ENCODE data around the gene TAF11L14.
"Not testable (repeated sequence)": the region's sequence is repeated elsewhere in the genome, so short reads cannot be mapped to it uniquely, and the experiment has no call there.

TAF11L14 gene

GRCh38 chr5:17634160-17634559 is at the start of gene TAF11L14:
TSS of gene TAF11L14 (plus strand) at chr5:17634460.
- no peak within 1 kb of the TSS for H2AFZ ChIP-seq (ENCODE audit: low read length, unreplicated experiment)
- no peaks in the 10 kb centered on the region for H3K79me2 ChIP-seq (ENCODE audit: control insufficient read depth, insufficient read depth, low read length, unreplicated experiment)
- no peaks in the 10 kb centered on the region for H3K4me1 ChIP-seq (ENCODE audit: control insufficient read depth, insufficient read depth, low read length, unreplicated experiment)
- H3K27ac ChIP-seq (ENCODE audit: low read depth, low read length) = no peak within 1 kb of the TSS
- H3K4me3 ChIP-seq (ENCODE audit: low read depth, low read length) = no peak within 1 kb of the TSS
- H3K27me3 ChIP-seq (ENCODE audit: insufficient read depth, low read length) = no peaks in the 10 kb centered on the region
- no peaks in the 10 kb centered on the region for H3K36me3 ChIP-seq (ENCODE audit: insufficient read depth, low read length)

DNA sequence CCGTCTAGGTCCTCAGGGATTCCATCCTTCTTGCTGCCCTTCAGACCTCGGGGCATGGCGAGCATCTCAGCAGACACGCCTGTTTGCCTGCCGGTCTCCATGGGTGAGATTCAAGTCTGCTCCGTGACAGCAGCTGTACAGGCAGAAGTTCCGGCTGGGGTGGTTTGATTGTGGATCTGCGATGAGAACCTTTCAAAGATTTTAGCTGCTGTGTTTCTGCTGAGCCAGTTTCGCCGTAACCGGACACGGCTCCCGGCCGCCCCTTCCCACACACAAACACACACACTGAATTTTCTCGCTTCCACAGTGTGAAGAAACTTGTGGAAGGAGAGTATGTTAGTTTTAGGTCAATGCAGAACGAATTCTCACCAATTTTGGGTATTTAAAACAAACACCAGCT is 48.6 kb upstream of the TAF11L14 start, which contains the start of gene TAF11L7:
Gene TAF11L7 (minus strand): TSS at position 101 of the 400 bp plus-strand sequence.
- H3K36me3 ChIP-seq (ENCODE audit: insufficient read depth, low read length); H3K4me3 ChIP-seq (ENCODE audit: low read depth, low read length); H3K27ac ChIP-seq (ENCODE audit: low read depth, low read length); H3K79me2 ChIP-seq (ENCODE audit: control insufficient read depth, insufficient read depth, low read length, unreplicated experiment); H2AFZ ChIP-seq (ENCODE audit: low read length, unreplicated experiment); H3K4me1 ChIP-seq (ENCODE audit: control insufficient read depth, insufficient read depth, low read length, unreplicated experiment); H3K27me3 ChIP-seq (ENCODE audit: insufficient read depth, low read length): not testable (repeated sequence)

DNA sequence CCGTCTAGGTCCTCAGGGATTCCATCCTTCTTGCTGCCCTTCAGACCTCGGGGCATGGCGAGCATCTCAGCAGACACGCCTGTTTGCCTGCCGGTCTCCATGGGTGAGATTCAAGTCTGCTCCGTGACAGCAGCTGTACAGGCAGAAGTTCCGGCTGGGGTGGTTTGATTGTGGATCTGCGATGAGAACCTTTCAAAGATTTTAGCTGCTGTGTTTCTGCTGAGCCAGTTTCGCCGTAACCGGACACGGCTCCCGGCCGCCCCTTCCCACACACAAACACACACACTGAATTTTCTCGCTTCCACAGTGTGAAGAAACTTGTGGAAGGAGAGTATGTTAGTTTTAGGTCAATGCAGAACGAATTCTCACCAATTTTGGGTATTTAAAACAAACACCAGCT is 43.4 kb upstream of the TAF11L14 start, which contains the start of gene TAF11L8:
Gene TAF11L8 (minus strand): TSS at position 101 of the 400 bp plus-strand sequence.
- H3K79me2 ChIP-seq (ENCODE audit: control insufficient read depth, insufficient read depth, low read length, unreplicated experiment); H3K4me3 ChIP-seq (ENCODE audit: low read depth, low read length); H3K36me3 ChIP-seq (ENCODE audit: insufficient read depth, low read length); H3K4me1 ChIP-seq (ENCODE audit: control insufficient read depth, insufficient read depth, low read length, unreplicated experiment); H3K27me3 ChIP-seq (ENCODE audit: insufficient read depth, low read length); H3K27ac ChIP-seq (ENCODE audit: low read depth, low read length); H2AFZ ChIP-seq (ENCODE audit: low read length, unreplicated experiment): not testable (repeated sequence)

GRCh38 chr5:17594255-17594654 is 40.0 kb upstream of the TAF11L14 start, which contains the start of gene TAF11L9:
TSS of gene TAF11L9 (minus strand) at chr5:17594394.
- H3K27ac ChIP-seq (ENCODE audit: low read depth, low read length); H3K36me3 ChIP-seq (ENCODE audit: insufficient read depth, low read length); H3K4me1 ChIP-seq (ENCODE audit: control insufficient read depth, insufficient read depth, low read length, unreplicated experiment); H3K4me3 ChIP-seq (ENCODE audit: low read depth, low read length); H3K79me2 ChIP-seq (ENCODE audit: control insufficient read depth, insufficient read depth, low read length, unreplicated experiment); H2AFZ ChIP-seq (ENCODE audit: low read length, unreplicated experiment); H3K27me3 ChIP-seq (ENCODE audit: insufficient read depth, low read length): not testable (repeated sequence)

DNA sequence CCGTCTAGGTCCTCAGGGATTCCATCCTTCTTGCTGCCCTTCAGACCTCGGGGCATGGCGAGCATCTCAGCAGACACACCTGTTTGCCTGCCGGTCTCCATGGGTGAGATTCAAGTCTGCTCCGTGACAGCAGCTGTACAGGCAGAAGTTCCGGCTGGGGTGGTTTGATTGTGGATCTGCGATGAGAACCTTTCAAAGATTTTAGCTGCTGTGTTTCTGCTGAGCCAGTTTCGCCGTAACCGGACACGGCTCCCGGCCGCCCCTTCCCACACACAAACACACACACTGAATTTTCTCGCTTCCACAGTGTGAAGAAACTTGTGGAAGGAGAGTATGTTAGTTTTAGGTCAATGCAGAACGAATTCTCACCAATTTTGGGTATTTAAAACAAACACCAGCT is 36.5 kb upstream of the TAF11L14 start, which contains the start of gene TAF11L10:
Gene TAF11L10 (minus strand): TSS at position 101 of the 400 bp plus-strand sequence.
- H3K4me3 ChIP-seq (ENCODE audit: low read depth, low read length); H3K4me1 ChIP-seq (ENCODE audit: control insufficient read depth, insufficient read depth, low read length, unreplicated experiment); H3K27me3 ChIP-seq (ENCODE audit: insufficient read depth, low read length); H2AFZ ChIP-seq (ENCODE audit: low read length, unreplicated experiment); H3K36me3 ChIP-seq (ENCODE audit: insufficient read depth, low read length); H3K27ac ChIP-seq (ENCODE audit: low read depth, low read length); H3K79me2 ChIP-seq (ENCODE audit: control insufficient read depth, insufficient read depth, low read length, unreplicated experiment): not testable (repeated sequence)

DNA sequence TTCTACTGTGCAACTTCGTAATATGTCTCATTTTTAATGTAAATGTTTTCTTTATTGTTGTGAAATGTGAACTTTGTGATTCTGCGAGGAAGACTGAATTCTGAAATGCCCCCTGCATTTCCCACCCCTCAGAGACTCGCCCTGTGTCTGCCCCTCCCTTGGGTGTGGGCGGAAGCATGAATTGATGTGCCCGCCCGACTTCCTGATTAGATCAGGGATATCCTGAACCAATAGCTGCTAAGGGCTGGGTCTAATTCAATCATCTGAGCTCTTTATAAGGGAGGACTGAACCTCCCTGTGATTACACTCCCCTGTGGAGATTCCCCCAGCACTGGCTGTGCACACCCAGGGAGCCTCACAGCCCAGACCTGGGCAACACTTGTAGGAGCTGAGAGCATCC is 30.4 kb upstream of the TAF11L14 start, which contains the start of gene TAF11L11:
Gene TAF11L11 (plus strand): TSS at position 304 of the 400 bp plus-strand sequence.
- not testable (repeated sequence) for H3K4me1 ChIP-seq (ENCODE audit: control insufficient read depth, insufficient read depth, low read length, unreplicated experiment); H3K4me3 ChIP-seq (ENCODE audit: low read depth, low read length); H3K27me3 ChIP-seq (ENCODE audit: insufficient read depth, low read length); H3K79me2 ChIP-seq (ENCODE audit: control insufficient read depth, insufficient read depth, low read length, unreplicated experiment); H3K36me3 ChIP-seq (ENCODE audit: insufficient read depth, low read length); H2AFZ ChIP-seq (ENCODE audit: low read length, unreplicated experiment); H3K27ac ChIP-seq (ENCODE audit: low read depth, low read length)

GRCh38 chr5:17604951-17605350 is 29.3 kb upstream of the TAF11L14 start:
- Histone ChIP-seq H3K36me3 (ENCODE audit: insufficient read depth, low read length) (no peaks in the 10 kb centered on the region), H3K27me3 (ENCODE audit: insufficient read depth, low read length) (no peaks in the 10 kb centered on the region), H3K4me1 (ENCODE audit: control insufficient read depth, insufficient read depth, low read length, unreplicated experiment) (no peaks in the 10 kb centered on the region), H2AFZ (ENCODE audit: low read length, unreplicated experiment) (no peak overlapping the region), H3K79me2 (ENCODE audit: control insufficient read depth, insufficient read depth, low read length, unreplicated experiment) (no peaks in the 10 kb centered on the region), H3K4me3 (ENCODE audit: low read depth, low read length) (no peak overlapping the region), H3K27ac (ENCODE audit: low read depth, low read length) (no peak overlapping the region)

DNA sequence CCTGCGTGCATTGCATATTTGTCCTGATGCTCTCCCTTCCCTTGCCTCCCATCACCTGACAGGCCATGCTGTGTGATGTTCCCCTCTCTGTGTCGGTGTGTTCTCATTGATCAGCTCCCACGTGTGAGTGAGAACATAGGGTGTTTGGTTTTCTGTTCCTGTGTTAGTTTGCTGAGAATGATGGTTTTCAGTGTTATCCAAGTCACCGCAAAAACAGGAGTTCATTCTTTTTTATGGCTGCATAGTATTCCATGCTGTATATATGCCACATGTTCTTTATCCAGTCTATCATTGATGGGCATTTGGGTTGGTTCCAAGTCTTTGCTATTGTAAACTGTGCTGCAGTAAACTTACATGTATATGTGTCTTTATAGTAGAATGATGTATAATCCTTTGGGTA is 26.8 kb upstream of the TAF11L14 start:
- not testable (repeated sequence) for H2AFZ ChIP-seq (ENCODE audit: low read length, unreplicated experiment); H3K4me3 ChIP-seq (ENCODE audit: low read depth, low read length); H3K36me3 ChIP-seq (ENCODE audit: insufficient read depth, low read length); H3K4me1 ChIP-seq (ENCODE audit: control insufficient read depth, insufficient read depth, low read length, unreplicated experiment); H3K79me2 ChIP-seq (ENCODE audit: control insufficient read depth, insufficient read depth, low read length, unreplicated experiment); H3K27me3 ChIP-seq (ENCODE audit: insufficient read depth, low read length); H3K27ac ChIP-seq (ENCODE audit: low read depth, low read length)

DNA sequence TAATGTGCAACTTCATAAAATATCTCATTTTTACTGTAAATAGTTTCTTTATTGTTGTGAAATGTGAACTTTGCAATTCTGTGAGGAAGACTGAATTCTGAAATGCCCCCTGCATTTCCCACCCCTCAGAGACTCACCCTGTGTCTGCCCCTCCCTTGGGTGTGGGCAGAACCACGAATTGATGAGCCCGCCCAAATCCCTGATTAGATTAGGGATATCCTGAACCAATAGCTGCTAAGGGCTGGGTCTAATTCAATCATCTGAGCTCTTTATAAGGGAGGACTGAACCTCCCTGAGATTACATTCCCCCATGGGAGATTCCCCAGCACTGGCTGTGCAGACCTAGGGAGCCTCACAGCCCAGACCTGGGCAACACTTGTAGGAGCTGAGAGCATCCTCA is 24.2 kb upstream of the TAF11L14 start, which contains the start of gene TAF11L12:
Gene TAF11L12 (plus strand): TSS at position 301 of the 400 bp plus-strand sequence.
- not testable (repeated sequence) for H3K36me3 ChIP-seq (ENCODE audit: insufficient read depth, low read length); H3K4me3 ChIP-seq (ENCODE audit: low read depth, low read length); H2AFZ ChIP-seq (ENCODE audit: low read length, unreplicated experiment); H3K79me2 ChIP-seq (ENCODE audit: control insufficient read depth, insufficient read depth, low read length, unreplicated experiment); H3K27me3 ChIP-seq (ENCODE audit: insufficient read depth, low read length); H3K27ac ChIP-seq (ENCODE audit: low read depth, low read length); H3K4me1 ChIP-seq (ENCODE audit: control insufficient read depth, insufficient read depth, low read length, unreplicated experiment)

DNA sequence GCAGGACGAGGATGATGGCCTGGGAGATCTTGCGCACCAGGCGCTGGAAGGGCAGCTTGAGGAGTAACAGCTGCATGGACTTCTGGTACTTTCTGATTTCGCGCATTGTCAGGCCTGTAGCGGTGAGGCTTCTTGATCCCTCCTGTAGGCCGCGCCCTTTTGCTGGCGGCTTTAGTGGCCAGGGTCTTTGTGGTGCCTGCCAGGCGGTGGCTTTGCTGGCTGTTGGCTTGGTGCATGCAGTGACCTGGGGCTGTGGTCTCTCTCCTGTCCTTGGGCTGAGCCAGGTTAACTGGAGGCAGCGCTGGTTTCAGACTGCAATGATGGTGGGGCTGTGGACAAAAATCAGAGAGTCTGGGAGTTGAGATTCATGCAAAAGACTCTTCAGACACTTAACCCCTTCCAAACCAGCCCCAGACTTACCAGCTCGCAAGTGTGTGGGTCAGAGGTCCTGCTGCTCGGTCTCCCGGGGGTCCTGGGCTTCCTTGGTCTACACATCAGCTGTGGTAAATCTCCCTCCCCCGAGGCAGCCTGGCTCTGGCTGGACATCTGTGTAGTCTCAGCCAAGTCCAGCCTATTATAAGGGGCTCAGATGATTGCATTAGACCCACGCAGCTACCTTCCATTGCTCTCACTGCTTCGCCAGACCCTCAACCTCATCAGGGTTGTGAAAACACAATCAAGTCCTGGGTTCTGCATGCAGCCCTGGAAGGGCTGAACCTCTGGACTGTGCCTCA is 19.2 kb upstream of the TAF11L14 start:
- H3K27ac ChIP-seq (ENCODE audit: low read depth, low read length) = no peak overlapping the region
- no peaks in the 10 kb centered on the region for H3K79me2 ChIP-seq (ENCODE audit: control insufficient read depth, insufficient read depth, low read length, unreplicated experiment)
- no peaks in the 10 kb centered on the region for H3K4me1 ChIP-seq (ENCODE audit: control insufficient read depth, insufficient read depth, low read length, unreplicated experiment)
- H3K4me3 ChIP-seq (ENCODE audit: low read depth, low read length) = no peak overlapping the region
- H3K27me3 ChIP-seq (ENCODE audit: insufficient read depth, low read length) = no peaks in the 10 kb centered on the region
- no peak overlapping the region for H2AFZ ChIP-seq (ENCODE audit: low read length, unreplicated experiment)
- H3K36me3 ChIP-seq (ENCODE audit: insufficient read depth, low read length) = no peaks in the 10 kb centered on the region

- H3K27ac ChIP-seq (ENCODE audit: low read depth, low read length) = no peak overlapping the region
These were observed 14.9 kb upstream of the TAF11L14 start for GRCh38 chr5:17619354-17619753.

More at GRCh38 chr5:17619354-17619753, 14.9 kb upstream of the TAF11L14 start:
- Histone ChIP-seq H3K27me3 (ENCODE audit: insufficient read depth, low read length) (no peaks in the 10 kb centered on the region), H3K36me3 (ENCODE audit: insufficient read depth, low read length) (no peaks in the 10 kb centered on the region), H3K4me1 (ENCODE audit: control insufficient read depth, insufficient read depth, low read length, unreplicated experiment) (no peaks in the 10 kb centered on the region), H3K79me2 (ENCODE audit: control insufficient read depth, insufficient read depth, low read length, unreplicated experiment) (no peaks in the 10 kb centered on the region), H2AFZ (ENCODE audit: low read length, unreplicated experiment) (no peak overlapping the region), H3K4me3 (ENCODE audit: low read depth, low read length) (no peak overlapping the region)

Measured in ACC112 (cell line).